HepG2 (cell line): Measurements from ENCODE around the gene PIGO. TPM values are rescaled to one million over a fixed set of nuclear protein-coding genes. Genes with fewer than 3 reads are reported as not detected.
A peak's percentile ranks its signal among the peaks of the same experiment; 100 is the strongest.

ENCODE experiments used
- CBX5 ChIP-seq: sonication (generic); formaldehyde crosslinking; IDR thresholded peaks from 2 replicates; pipeline ENCODE4 v1.4.0; 2020; ENCODE audit warnings: missing genetic modification reagents, borderline replicate concordance
- DBP ChIP-seq: sonication (generic); formaldehyde crosslinking; IDR thresholded peaks from 2 replicates; pipeline ENCODE4 v1.4.0; 2020; ENCODE audit warnings: missing genetic modification reagents; ENCODE audit errors: not compliant biosample characterization
- GATA4 ChIP-seq: sonication (generic); IDR thresholded peaks from 2 replicates; pipeline ENCODE4 v1.6.1; 2016; ENCODE audit warnings: antibody characterized with exemption, low read depth, borderline replicate concordance
- NFE2L2 ChIP-seq: fragments of 150-350 bp; IDR thresholded peaks from 2 replicates; pipeline ENCODE4 v1.6.1; 2014; ENCODE audit warnings: low read length
- TCF7 ChIP-seq: sonication (generic); IDR thresholded peaks from 2 replicates; pipeline ENCODE4 v1.6.1; 2016; ENCODE audit warnings: antibody characterized with exemption, low read depth
- ZBTB44 ChIP-seq: sonication (generic); formaldehyde crosslinking; IDR thresholded peaks from 2 replicates; pipeline ENCODE4 v1.4.0; 2020; ENCODE audit warnings: missing genetic modification reagents
- ZNF7 ChIP-seq: IDR thresholded peaks from 2 replicates; pipeline ENCODE4 v1.6.1; 2016; ENCODE audit warnings: missing biosample characterization, missing genetic modification reagents
- ZXDC ChIP-seq: sonication (generic); formaldehyde crosslinking; IDR thresholded peaks from 2 replicates; pipeline ENCODE4 v1.5.0; 2020; ENCODE audit warnings: mild to moderate bottlenecking, missing genetic modification reagents
- polyA plus RNA-seq, 8 experiments: library from polyadenylated mRNA; depleted of rRNA in 3 of 8; stranded (reverse) in 7 of 8; unstranded in 1 of 8; fragments of >200 nt; fragmentation: Illumina TruSeq in 4 of 8; extraction: Trizol in 4 of 8; gene quantifications; 2 replicates each; pipeline versions ENCODE4 v1.2.1 to v1.2.3, GENCODE V29; 2011 to 2016; ENCODE audit warnings: low read depth in 4 of 8, missing spikeins in 1 of 8, mixed read lengths in 1 of 8; ENCODE audit not compliant: insufficient read depth in 1 of 8
- total RNA-seq, 5 experiments: library from RNA; depleted of rRNA; stranded (reverse); fragments of >200 nt; fragmentation: Illumina TruSeq; extraction: Trizol; gene quantifications; 2 replicates each; pipeline ENCODE4 v1.2.3, GENCODE V29; 2016; ENCODE audit warnings: low read depth in 1 of 5
- TF ChIP-seq, protein P1 (sequence below): sonication (generic); formaldehyde crosslinking; IDR thresholded peaks from 2 replicates; pipeline ENCODE4 v1.5.1; 2020; ENCODE audit warnings: mild to moderate bottlenecking, missing genetic modification reagents, borderline replicate concordance
- TF ChIP-seq, protein P2 (sequence below): sonication (generic); formaldehyde crosslinking; IDR thresholded peaks from 2 replicates; pipeline ENCODE4 v1.8.1; 2023; ENCODE audit warnings: mild to moderate bottlenecking, missing genetic modification reagents
- TF ChIP-seq, protein P3 (sequence below): IDR thresholded peaks from 2 replicates; pipeline ENCODE4 v1.6.1; 2016; ENCODE audit warnings: missing compliant biosample characterization, missing genetic modification reagents, borderline replicate concordance
- TF ChIP-seq, protein P4 (sequence below): sonication (generic); formaldehyde crosslinking; IDR thresholded peaks from 2 replicates; pipeline ENCODE4 v1.5.0; 2020; ENCODE audit warnings: mild to moderate bottlenecking, missing genetic modification reagents
- TF ChIP-seq, protein P5 (sequence below): IDR thresholded peaks from 2 replicates; pipeline ENCODE4 v1.6.1; 2016; ENCODE audit warnings: missing biosample characterization, missing genetic modification reagents, low read depth

Gene PIGO
- total and polyA plus RNA-seq, 2 of the 13 experiments (the other 11 are each of a cell fraction or from before 2014, with no cell fraction given): 20.5 to 26.2 TPM

DNA sequence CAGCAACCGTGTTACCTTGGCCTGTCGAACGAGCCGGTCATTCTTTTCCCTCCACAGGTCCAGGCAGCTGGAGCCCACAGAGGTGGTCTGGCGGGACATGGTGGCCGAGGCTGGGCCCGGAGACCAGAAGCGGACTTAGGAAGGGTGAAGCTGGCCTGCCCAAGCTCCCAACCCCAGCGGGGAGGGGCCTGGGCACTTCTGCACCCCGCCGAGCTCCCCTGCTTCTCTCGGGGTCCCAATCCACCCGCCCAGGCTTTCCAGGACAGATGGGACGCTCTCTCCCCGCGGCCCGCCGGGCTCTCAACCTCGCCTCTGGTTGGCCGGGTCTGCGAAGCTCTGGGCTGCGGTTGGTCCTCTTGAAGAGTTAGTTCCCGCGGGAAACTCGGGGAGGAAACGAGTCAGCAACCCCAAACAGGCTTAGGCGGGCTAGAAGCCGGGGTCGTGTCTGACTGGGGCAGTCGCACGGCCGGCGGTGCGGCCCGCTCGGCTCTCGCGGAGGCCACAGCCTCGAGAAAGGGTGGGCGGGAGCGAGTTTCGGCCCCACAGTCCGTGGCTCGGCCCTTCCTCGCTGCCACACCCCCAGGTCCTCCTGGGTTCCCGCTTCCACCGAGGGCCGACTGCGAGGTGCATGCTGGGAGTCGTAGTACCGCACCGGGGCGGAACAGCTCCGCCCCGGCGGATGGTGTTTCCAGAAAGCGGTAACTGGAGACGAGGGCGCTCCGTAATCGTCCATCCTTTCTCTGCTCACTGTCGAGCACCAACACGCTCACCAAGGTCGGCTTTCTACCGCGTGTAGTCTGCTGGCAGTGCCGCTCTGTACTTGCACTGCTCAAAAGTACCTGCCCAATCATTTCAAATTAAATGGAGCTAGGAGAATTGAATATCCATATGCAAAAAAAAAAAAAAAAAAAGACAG is 16.7 kb downstream of the PIGO start, which contains the start of gene FANCG (continued):
- TF ChIP-seq, protein P1, sequence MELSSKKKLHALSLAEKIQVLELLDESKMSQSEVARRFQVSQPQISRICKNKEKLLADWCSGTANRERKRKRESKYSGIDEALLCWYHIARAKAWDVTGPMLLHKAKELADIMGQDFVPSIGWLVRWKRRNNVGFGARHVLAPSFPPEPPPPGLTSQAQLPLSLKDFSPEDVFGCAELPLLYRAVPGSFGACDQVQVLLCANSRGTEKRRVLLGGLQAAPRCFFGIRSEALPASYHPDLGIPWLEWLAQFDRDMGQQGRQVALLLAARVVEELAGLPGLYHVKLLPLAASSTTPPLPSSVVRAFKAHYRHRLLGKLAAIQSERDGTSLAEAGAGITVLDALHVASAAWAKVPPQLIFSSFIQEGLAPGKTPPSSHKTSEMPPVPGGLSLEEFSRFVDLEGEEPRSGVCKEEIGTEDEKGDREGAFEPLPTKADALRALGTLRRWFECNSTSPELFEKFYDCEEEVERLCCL (CRISPR knock-in tag): no peak; the same call in 1 of the 2 replicates
- TF ChIP-seq, protein P2, sequence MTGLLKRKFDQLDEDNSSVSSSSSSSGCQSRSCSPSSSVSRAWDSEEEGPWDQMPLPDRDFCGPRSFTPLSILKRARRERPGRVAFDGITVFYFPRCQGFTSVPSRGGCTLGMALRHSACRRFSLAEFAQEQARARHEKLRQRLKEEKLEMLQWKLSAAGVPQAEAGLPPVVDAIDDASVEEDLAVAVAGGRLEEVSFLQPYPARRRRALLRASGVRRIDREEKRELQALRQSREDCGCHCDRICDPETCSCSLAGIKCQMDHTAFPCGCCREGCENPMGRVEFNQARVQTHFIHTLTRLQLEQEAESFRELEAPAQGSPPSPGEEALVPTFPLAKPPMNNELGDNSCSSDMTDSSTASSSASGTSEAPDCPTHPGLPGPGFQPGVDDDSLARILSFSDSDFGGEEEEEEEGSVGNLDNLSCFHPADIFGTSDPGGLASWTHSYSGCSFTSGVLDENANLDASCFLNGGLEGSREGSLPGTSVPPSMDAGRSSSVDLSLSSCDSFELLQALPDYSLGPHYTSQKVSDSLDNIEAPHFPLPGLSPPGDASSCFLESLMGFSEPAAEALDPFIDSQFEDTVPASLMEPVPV: peak; percentile 92
- TF ChIP-seq, protein P3, sequence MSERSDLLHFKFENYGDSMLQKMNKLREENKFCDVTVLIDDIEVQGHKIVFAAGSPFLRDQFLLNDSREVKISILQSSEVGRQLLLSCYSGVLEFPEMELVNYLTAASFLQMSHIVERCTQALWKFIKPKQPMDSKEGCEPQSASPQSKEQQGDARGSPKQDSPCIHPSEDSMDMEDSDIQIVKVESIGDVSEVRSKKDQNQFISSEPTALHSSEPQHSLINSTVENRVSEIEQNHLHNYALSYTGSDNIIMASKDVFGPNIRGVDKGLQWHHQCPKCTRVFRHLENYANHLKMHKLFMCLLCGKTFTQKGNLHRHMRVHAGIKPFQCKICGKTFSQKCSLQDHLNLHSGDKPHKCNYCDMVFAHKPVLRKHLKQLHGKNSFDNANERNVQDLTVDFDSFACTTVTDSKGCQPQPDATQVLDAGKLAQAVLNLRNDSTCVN (CRISPR knock-in tag): no peak; the same call in 1 of the 2 replicates
- no peak for TF ChIP-seq ZBTB44 (CRISPR knock-in tag)
- no peak for TF ChIP-seq TCF7
- TF ChIP-seq CBX5 (CRISPR knock-in tag): peak; percentile 73; the same call in 1 of the 2 replicates
- TF ChIP-seq ZXDC (CRISPR knock-in tag): no peak
- TF ChIP-seq, protein P4, sequence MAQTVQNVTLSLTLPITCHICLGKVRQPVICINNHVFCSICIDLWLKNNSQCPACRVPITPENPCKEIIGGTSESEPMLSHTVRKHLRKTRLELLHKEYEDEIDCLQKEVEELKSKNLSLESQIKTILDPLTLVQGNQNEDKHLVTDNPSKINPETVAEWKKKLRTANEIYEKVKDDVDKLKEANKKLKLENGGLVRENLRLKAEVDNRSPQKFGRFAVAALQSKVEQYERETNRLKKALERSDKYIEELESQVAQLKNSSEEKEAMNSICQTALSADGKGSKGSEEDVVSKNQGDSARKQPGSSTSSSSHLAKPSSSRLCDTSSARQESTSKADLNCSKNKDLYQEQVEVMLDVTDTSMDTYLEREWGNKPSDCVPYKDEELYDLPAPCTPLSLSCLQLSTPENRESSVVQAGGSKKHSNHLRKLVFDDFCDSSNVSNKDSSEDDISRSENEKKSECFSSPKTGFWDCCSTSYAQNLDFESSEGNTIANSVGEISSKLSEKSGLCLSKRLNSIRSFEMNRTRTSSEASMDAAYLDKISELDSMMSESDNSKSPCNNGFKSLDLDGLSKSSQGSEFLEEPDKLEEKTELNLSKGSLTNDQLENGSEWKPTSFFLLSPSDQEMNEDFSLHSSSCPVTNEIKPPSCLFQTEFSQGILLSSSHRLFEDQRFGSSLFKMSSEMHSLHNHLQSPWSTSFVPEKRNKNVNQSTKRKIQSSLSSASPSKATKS (CRISPR knock-in tag): no peak
- TF ChIP-seq NFE2L2: no peak
- no peak for TF ChIP-seq DBP (CRISPR knock-in tag)
- TF ChIP-seq GATA4: no peak
- TF ChIP-seq, protein P5, sequence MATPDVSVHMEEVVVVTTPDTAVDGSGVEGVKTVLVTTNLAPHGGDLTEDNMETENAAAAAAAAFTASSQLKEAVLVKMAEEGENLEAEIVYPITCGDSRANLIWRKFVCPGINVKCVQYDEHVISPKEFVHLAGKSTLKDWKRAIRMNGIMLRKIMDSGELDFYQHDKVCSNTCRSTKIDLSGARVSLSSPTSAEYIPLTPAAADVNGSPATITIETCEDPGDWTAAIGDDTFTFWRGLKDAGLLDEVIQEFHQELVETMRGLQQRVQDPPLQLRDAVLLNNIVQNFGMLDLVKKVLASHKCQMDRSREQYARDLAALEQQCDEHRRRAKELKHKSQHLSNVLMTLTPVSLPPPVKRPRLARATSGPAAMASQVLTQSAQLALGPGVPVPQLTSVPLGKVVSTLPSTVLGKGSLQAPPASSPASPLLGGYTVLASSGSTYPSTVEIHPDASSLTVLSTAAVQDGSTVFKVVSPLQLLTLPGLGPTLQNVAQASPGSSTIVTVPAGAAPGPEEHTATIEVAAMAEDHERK: no peak
- no peak for TF ChIP-seq ZNF7 (CRISPR knock-in tag)
